NOMO-1 (cell line): ENCODE measurements around the gene RILPL1.
"Not testable (repeated sequence)": the region's sequence is repeated elsewhere in the genome, so short reads cannot be mapped to it uniquely, and the experiment has no call there.

Experiments used
- DNase-seq, 2 experiments: peaks; one replicate each; lab custom pipeline; 2025; ENCODE audit not compliant: unreplicated experiment in 2 of 2; lab: John Stamatoyannopoulos, UW

Gene RILPL1

GRCh38 chr12:123435636-123436016 is 97.9 kb downstream of the RILPL1 start:
- no peak for DNase-seq

GRCh38 chr12:123433615-123434014 is 99.9 kb downstream of the RILPL1 start:
- DNase-seq: no peak

- peak; percentile 71 to 75 for DNase-seq
Measured at GRCh38 chr12:123431951-123432817, 101.3 kb downstream of the RILPL1 start.

- DNase-seq: not testable (repeated sequence)
Measured at GRCh38 chr12:123429101-123429500, 104.4 kb downstream of the RILPL1 start.

GRCh38 chr12:123428591-123428990 is 104.9 kb downstream of the RILPL1 start:
- no peak for DNase-seq

GRCh38 chr12:123427036-123427769 is 106.3 kb downstream of the RILPL1 start:
- no peak for DNase-seq

GRCh38 chr12:123421314-123421713 is 112.2 kb downstream of the RILPL1 start:
- no peak for DNase-seq
